Upper lobe of right lung (tissue), 1 donor: ENCODE results near the gene TMPRSS11F. TPM values are rescaled to one million over a fixed set of nuclear protein-coding genes. Genes with fewer than 3 reads are reported as not detected.

Experiments
- ATAC-seq: fragments of 200-7000 bp; cut with Tn5 transposase; one replicate; pipeline ENCODE4 v1.9.1; 2020; ENCODE audit warnings: mild to moderate bottlenecking, moderate library complexity
- DNase-seq: peaks from one replicate; pipeline ENCODE4 v3.0.0-alpha.2; 2020
- H3K27ac ChIP-seq: fragments of 200-600 bp; one replicate; pipeline ENCODE4 v1.8.0; 2022
- H3K27me3 ChIP-seq: fragments of 200-600 bp; one replicate; pipeline ENCODE4 v1.8.0; 2022; ENCODE audit warnings: mild to moderate bottlenecking
- H3K36me3 ChIP-seq: fragments of 200-600 bp; one replicate; pipeline ENCODE4 v1.8.0; 2022
- H3K4me1 ChIP-seq: fragments of 200-600 bp; one replicate; pipeline ENCODE4 v1.8.0; 2022
- H3K4me3 ChIP-seq: fragments of 200-600 bp; one replicate; pipeline ENCODE4 v1.8.0; 2022; ENCODE audit warnings: mild to moderate bottlenecking
- H3K9me3 ChIP-seq: fragments of 200-600 bp; one replicate; pipeline ENCODE4 v1.8.0; 2022
- intact Hi-C: fragments of 100-400 bp; cut with DNase I; formaldehyde crosslinking; loops from one replicate; pipeline ENCODE4 v1.11.0; 2022
- total RNA-seq: library from RNA; stranded (reverse); fragmentation: NEBNext Ultra II Directional; extraction: Animal tissue kit (Norgen Biotek cat#: 25700); gene quantifications from one replicate; pipeline ENCODE4 v1.2.1, GENCODE V29; 2021
- TF ChIP-seq, protein P1 (sequence below): fragments of 200-600 bp; IDR thresholded peaks from one replicate; pipeline ENCODE4 v1.8.0; 2022; ENCODE audit warnings: antibody characterized with exemption
- donor health status: DM: no; HTN: yes; CAD: no; lungs with severe emphysema.

Gene TMPRSS11F
- total RNA-seq, 1 donor from 2014 or later: not detected

DNA sequence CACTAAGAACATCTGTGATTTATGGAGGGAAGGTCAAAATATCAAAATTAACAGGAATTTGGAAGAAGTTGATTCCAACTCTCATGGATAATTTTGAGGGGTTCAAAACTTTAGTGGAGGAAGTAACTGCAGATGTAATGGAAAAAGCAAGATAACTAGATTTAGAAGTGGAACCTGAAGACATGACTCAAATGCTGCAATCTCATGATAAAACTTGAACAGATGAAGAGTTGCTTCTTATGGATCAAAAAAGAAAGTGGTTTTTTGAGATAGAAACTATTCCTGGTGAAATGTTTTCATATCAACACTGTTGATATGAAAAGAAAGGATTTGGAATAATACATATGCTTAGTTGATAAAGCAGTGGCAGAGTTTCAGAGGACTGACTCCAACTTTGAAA lies 9.7 kb downstream of the TMPRSS11F start:
- Histone ChIP-seq H3K4me3 (no peak overlapping the region), H3K27ac (no peak overlapping the region), H3K27me3 (no peaks in the 10 kb centered on the region), H3K36me3 (no peaks in the 10 kb centered on the region), H3K9me3 (no peaks in the 10 kb centered on the region), H3K4me1 (no peaks in the 10 kb centered on the region)
- TF ChIP-seq, protein P1, sequence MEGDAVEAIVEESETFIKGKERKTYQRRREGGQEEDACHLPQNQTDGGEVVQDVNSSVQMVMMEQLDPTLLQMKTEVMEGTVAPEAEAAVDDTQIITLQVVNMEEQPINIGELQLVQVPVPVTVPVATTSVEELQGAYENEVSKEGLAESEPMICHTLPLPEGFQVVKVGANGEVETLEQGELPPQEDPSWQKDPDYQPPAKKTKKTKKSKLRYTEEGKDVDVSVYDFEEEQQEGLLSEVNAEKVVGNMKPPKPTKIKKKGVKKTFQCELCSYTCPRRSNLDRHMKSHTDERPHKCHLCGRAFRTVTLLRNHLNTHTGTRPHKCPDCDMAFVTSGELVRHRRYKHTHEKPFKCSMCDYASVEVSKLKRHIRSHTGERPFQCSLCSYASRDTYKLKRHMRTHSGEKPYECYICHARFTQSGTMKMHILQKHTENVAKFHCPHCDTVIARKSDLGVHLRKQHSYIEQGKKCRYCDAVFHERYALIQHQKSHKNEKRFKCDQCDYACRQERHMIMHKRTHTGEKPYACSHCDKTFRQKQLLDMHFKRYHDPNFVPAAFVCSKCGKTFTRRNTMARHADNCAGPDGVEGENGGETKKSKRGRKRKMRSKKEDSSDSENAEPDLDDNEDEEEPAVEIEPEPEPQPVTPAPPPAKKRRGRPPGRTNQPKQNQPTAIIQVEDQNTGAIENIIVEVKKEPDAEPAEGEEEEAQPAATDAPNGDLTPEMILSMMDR: no peak
- intact Hi-C loops: no loop called here
- ATAC-seq: no peak
- DNase-seq: no peak

DNA sequence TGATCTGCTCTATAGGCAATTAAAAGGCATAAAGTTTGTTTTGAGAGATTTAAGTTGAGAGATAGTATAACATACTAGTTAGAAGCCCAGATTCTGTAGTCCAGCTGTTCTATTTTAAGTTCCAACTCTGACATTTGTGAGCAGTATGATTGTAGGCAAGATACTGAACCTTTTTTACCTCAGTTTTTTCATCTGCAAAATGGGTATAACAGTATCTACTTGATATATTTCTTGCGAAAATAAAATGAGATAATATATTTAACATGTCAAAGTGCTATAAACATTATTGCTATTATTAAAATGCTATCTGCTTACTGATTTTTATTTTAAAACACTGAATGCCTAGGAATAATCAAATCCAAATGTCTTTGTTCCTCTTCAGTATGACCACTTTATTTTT lies 19.2 kb downstream of the TMPRSS11F start:
- TF ChIP-seq, protein P1: no peak
- Histone ChIP-seq H3K4me1 (no peaks in the 10 kb centered on the region), H3K36me3 (no peaks in the 10 kb centered on the region), H3K27ac (no peak overlapping the region), H3K27me3 (no peaks in the 10 kb centered on the region), H3K9me3 (no peaks in the 10 kb centered on the region), H3K4me3 (no peak overlapping the region)
- no peak for ATAC-seq
- no peak for DNase-seq
- intact Hi-C loops: no loop called here

DNA sequence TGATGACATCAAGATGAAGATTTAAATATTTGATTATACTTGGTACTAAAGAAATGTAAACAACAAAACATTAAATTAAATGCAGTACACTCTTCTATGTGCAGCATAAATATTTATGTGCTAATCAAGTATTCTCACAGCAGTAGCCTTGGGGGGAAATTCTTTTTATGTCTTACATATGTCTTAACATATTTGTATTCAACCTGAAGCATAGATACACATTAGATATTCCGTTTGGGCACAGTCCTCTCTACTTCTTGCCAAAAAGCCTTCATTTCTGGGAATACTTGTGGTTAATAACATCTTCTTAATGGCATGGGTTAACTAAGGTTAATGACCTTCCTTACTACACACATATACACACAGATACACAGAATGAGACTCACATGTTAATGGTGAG lies 19.8 kb downstream of the TMPRSS11F start:
- no peak overlapping the region for H3K27ac ChIP-seq
- H3K4me1 ChIP-seq: no peaks in the 10 kb centered on the region
- TF ChIP-seq, protein P1: no peak
- no peak for DNase-seq
- no peak overlapping the region for H3K4me3 ChIP-seq
- no peaks in the 10 kb centered on the region for H3K9me3 ChIP-seq
- intact Hi-C loops: no loop called here
- H3K36me3 ChIP-seq: no peaks in the 10 kb centered on the region
- H3K27me3 ChIP-seq: no peaks in the 10 kb centered on the region
- no peak for ATAC-seq

DNA sequence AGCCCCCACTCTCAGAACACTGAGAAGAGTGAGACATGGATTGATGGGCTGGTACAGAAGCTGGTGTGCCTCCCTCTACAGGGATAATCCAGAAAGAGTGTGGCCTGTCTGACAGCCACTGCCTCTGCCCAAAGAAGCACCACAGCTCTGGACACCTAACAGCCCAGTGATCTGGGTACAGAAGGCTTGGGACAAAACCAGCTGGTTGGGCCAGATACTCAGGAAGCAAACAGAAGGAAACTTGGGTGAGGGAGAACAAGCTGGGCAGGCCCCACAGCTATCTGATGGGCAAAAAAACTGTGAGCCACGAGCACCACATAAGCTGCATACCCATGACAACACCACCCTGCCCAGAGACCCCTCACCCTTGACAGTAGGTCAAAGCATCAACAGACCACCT lies 46.9 kb downstream of the TMPRSS11F start:
- no peak overlapping the region for H3K4me3 ChIP-seq
- H3K36me3 ChIP-seq: no peaks in the 10 kb centered on the region
- H3K27me3 ChIP-seq: no peaks in the 10 kb centered on the region
- no peaks in the 10 kb centered on the region for H3K9me3 ChIP-seq
- DNase-seq: no peak
- intact Hi-C loops: no loop called here
- no peaks in the 10 kb centered on the region for H3K4me1 ChIP-seq
- TF ChIP-seq, protein P1: no peak
- no peak for ATAC-seq
- H3K27ac ChIP-seq: no peak overlapping the region

DNA sequence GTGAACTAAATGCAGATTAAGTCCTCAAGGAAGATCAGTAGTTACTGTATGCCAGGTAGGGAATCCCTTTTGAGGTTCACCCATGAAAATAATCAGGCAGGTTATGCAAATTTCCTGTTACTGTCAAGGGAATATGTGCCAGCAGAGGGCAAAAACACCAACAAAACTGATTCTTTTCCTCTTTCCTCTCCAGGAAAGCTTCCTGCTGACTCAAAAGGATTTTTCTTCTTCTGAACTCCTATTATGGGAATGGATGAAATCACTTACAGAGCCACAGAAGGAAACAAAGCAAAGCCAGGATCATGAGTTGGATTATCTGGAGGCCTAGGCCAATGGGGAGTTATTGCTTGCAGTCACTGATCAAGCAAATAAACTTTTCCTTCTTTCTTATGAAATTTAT lies 49.7 kb downstream of the TMPRSS11F start:
- TF ChIP-seq, protein P1: no peak
- H3K36me3 ChIP-seq: no peaks in the 10 kb centered on the region
- intact Hi-C loops: no loop called here
- no peaks in the 10 kb centered on the region for H3K4me1 ChIP-seq
- ATAC-seq: no peak
- H3K27ac ChIP-seq: no peak overlapping the region
- no peak for DNase-seq
- no peaks in the 10 kb centered on the region for H3K27me3 ChIP-seq
- H3K9me3 ChIP-seq: no peaks in the 10 kb centered on the region
- no peak overlapping the region for H3K4me3 ChIP-seq

DNA sequence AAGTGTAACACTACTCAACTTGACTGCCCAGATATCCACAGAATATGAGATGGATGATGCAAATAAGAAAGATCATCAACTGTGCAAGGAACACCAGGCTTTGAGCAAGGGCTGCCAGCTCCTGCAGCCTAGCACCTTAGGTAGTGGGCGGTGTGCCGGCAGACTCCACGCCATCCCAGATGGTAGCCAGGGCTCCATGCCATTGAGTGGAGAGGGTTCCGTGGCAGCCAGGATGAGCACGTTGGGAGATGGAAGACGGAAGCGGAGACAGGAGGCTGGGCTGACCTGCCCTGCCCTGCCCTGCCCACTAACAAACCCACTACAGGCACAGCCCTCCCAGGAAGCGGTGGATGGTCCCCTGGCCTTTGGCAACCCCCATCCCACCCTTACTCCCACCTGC lies 51.9 kb downstream of the TMPRSS11F start:
- H3K4me1 ChIP-seq: no peaks in the 10 kb centered on the region
- no peak overlapping the region for H3K4me3 ChIP-seq
- H3K36me3 ChIP-seq: no peaks in the 10 kb centered on the region
- no peak overlapping the region for H3K27ac ChIP-seq
- intact Hi-C loops: no loop called here
- TF ChIP-seq, protein P1: no peak
- DNase-seq: no peak
- H3K9me3 ChIP-seq: no peaks in the 10 kb centered on the region
- ATAC-seq: peak; percentile 28
- no peaks in the 10 kb centered on the region for H3K27me3 ChIP-seq
